Osteocyte (in vitro differentiated cells): Measurements from ENCODE around the gene ARHGEF1. TPM values are rescaled to one million over a fixed set of nuclear protein-coding genes. Genes with fewer than 3 reads are reported as not detected.

Experiments used
- DNase-seq: peaks from one replicate; pipeline ENCODE4 v3.0.0; 2021; ENCODE audit warnings: mixed read lengths; ENCODE audit not compliant: unreplicated experiment; ENCODE audit errors: extremely low spot score
- H3K27ac Mint-ChIP-seq: one replicate; pipeline ENCODE4 v1.8.0; 2021; ENCODE audit warnings: mild to moderate bottlenecking, mixed read lengths; ENCODE audit not compliant: unreplicated experiment
- H3K27me3 Mint-ChIP-seq: one replicate; pipeline ENCODE4 v1.8.0; 2021; ENCODE audit warnings: mixed read lengths; ENCODE audit not compliant: unreplicated experiment
- H3K36me3 Mint-ChIP-seq: one replicate; pipeline ENCODE4 v1.8.0; 2021; ENCODE audit warnings: mixed read lengths; ENCODE audit not compliant: unreplicated experiment
- H3K4me1 Mint-ChIP-seq: one replicate; pipeline ENCODE4 v1.8.0; 2021; ENCODE audit warnings: mixed read lengths; ENCODE audit not compliant: unreplicated experiment
- H3K4me3 Mint-ChIP-seq: one replicate; pipeline ENCODE4 v1.8.0; 2021; ENCODE audit warnings: mild to moderate bottlenecking, moderate library complexity, mixed read lengths; ENCODE audit not compliant: unreplicated experiment
- H3K9me3 Mint-ChIP-seq: one replicate; pipeline ENCODE4 v1.8.0; 2021; ENCODE audit warnings: mixed read lengths; ENCODE audit not compliant: unreplicated experiment
- CTCF ChIP-seq: fragments of 200-600 bp; sonication (generic); IDR thresholded peaks from 2 replicates; pipeline ENCODE4 v1.5.0; 2021; ENCODE audit warnings: antibody characterized with exemption, mild to moderate bottlenecking, moderate library complexity
- total RNA-seq: library from RNA; stranded (reverse); gene quantifications from 2 replicates; pipeline ENCODE4 v1.2.1, GENCODE V29; 2021

ARHGEF1 gene
- total RNA-seq, 1 donor from 2014 or later: 97.3 TPM

GRCh38 chr19:41897181-41897580, 14.2 kb downstream of the ARHGEF1 start:
- Mint-ChIP-seq H3K9me3 (no peaks in the 10 kb centered on the region), H3K4me3 (no peak overlapping the region), H3K36me3 (peaks cover 21% of the 10 kb centered on the region), H3K27me3 (no peaks in the 10 kb centered on the region), H3K4me1 (no peaks in the 10 kb centered on the region), H3K27ac (no peak overlapping the region)
- TF ChIP-seq CTCF: no peak
- no peak for DNase-seq

- no peak overlapping the region for H3K4me3 Mint-ChIP-seq
These were observed 14.8 kb downstream of the ARHGEF1 start for GRCh38 chr19:41897820-41898219.

GRCh38 chr19:41898235-41898634, 15.3 kb downstream of the ARHGEF1 start:
- H3K4me1 Mint-ChIP-seq: no peaks in the 10 kb centered on the region
- TF ChIP-seq CTCF: no peak
- H3K36me3 Mint-ChIP-seq: peaks cover 29% of the 10 kb centered on the region
- no peaks in the 10 kb centered on the region for H3K9me3 Mint-ChIP-seq
- H3K27ac Mint-ChIP-seq: no peak overlapping the region
- H3K27me3 Mint-ChIP-seq: no peaks in the 10 kb centered on the region
- DNase-seq: no peak
- H3K4me3 Mint-ChIP-seq: no peak overlapping the region

More at GRCh38 chr19:41897820-41898219, 14.8 kb downstream of the ARHGEF1 start:
- no peak overlapping the region for H3K27ac Mint-ChIP-seq
- no peaks in the 10 kb centered on the region for H3K9me3 Mint-ChIP-seq
- DNase-seq: no peak
- H3K36me3 Mint-ChIP-seq: peaks cover 27% of the 10 kb centered on the region
- no peaks in the 10 kb centered on the region for H3K27me3 Mint-ChIP-seq
- H3K4me1 Mint-ChIP-seq: no peaks in the 10 kb centered on the region
- no peak for TF ChIP-seq CTCF

- H3K4me3 Mint-ChIP-seq: no peak overlapping the region
- H3K27ac Mint-ChIP-seq: no peak overlapping the region
- no peak for DNase-seq
- no peaks in the 10 kb centered on the region for H3K27me3 Mint-ChIP-seq
- no peaks in the 10 kb centered on the region for H3K9me3 Mint-ChIP-seq
- TF ChIP-seq CTCF: no peak
- peaks cover 43% of the 10 kb centered on the region for H3K36me3 Mint-ChIP-seq
- no peaks in the 10 kb centered on the region for H3K4me1 Mint-ChIP-seq
These were observed 18.9 kb downstream of the ARHGEF1 start for GRCh38 chr19:41901707-41902360.

GRCh38 chr19:41902594-41902993, 19.6 kb downstream of the ARHGEF1 start:
- no peak for DNase-seq

More at GRCh38 chr19:41902594-41902993, 19.6 kb downstream of the ARHGEF1 start:
- H3K36me3 Mint-ChIP-seq: peaks cover 46% of the 10 kb centered on the region
- H3K4me3 Mint-ChIP-seq: no peak overlapping the region
- no peak for TF ChIP-seq CTCF
- H3K27ac Mint-ChIP-seq: no peak overlapping the region
- H3K4me1 Mint-ChIP-seq: no peaks in the 10 kb centered on the region
- no peaks in the 10 kb centered on the region for H3K27me3 Mint-ChIP-seq
- H3K9me3 Mint-ChIP-seq: no peaks in the 10 kb centered on the region
